WTC11 (cell line): ENCODE data around the gene TNNT1. TPM values are rescaled to one million over a fixed set of nuclear protein-coding genes. Genes with fewer than 3 reads are reported as not detected.

Experiments used
- ATAC-seq: fragments of 200-7000 bp; cut with Tn5 transposase; 2 replicates; pipeline ENCODE4 v1.10.0; 2021; ENCODE audit warnings: mild to moderate bottlenecking, moderate library complexity
- CTCF ChIA-PET: fragments of 300-600 bp; sonication (Branson Sonifier 250); formaldehyde crosslinking; loops from one replicate; lab custom pipeline; 2021; ENCODE audit warnings: antibody characterized with exemption; lab: Charles Lee
- POLR2A ChIA-PET: fragments of 350-600 bp; sonication (Branson Sonifier 250); formaldehyde crosslinking; loops from one replicate; lab custom pipeline; 2021; ENCODE audit warnings: antibody characterized with exemption; lab: Charles Lee
- DNase-seq: peaks from one replicate; pipeline ENCODE4 v3.0.0; 2021; ENCODE audit warnings: low spot score
- H3K27ac Mint-ChIP-seq: 2 replicates; pipeline ENCODE4 v1.8.0; 2021; ENCODE audit warnings: mixed read lengths
- H3K27me3 Mint-ChIP-seq: 2 replicates; pipeline ENCODE4 v1.8.0; 2021; ENCODE audit warnings: low read depth, mild to moderate bottlenecking, moderate library complexity, mixed read lengths
- H3K36me3 Mint-ChIP-seq: 2 replicates; pipeline ENCODE4 v1.8.0; 2021; ENCODE audit warnings: mixed read lengths
- H3K4me1 Mint-ChIP-seq: 2 replicates; pipeline ENCODE4 v1.8.0; 2022; ENCODE audit warnings: mixed read lengths
- H3K4me3 Mint-ChIP-seq: 2 replicates; pipeline ENCODE4 v1.8.0; 2021; ENCODE audit warnings: mild to moderate bottlenecking, moderate library complexity, mixed read lengths
- H3K9me3 Mint-ChIP-seq: 2 replicates; pipeline ENCODE4 v1.8.0; 2021; ENCODE audit warnings: mixed read lengths
- ATF3 ChIP-seq: sonication (generic); formaldehyde crosslinking; conservative IDR thresholded peaks from 2 replicates; pipeline ENCODE4 v1.8.1; 2022; ENCODE audit warnings: mild to moderate bottlenecking, missing genetic modification reagents
- ATF6 ChIP-seq: sonication (generic); formaldehyde crosslinking; IDR thresholded peaks from 2 replicates; pipeline ENCODE4 v1.8.1; 2023; ENCODE audit warnings: mild to moderate bottlenecking, missing genetic modification reagents
- FOXP4 ChIP-seq: sonication (generic); formaldehyde crosslinking; IDR thresholded peaks from 2 replicates; pipeline ENCODE4 v1.8.0; 2022; ENCODE audit warnings: mild to moderate bottlenecking, missing genetic modification reagents
- STAT6 ChIP-seq: sonication (generic); formaldehyde crosslinking; conservative IDR thresholded peaks from 2 replicates; pipeline ENCODE4 v1.8.1; 2023; ENCODE audit warnings: mild to moderate bottlenecking, low read depth, missing genetic modification reagents, moderate library complexity
- USF1 ChIP-seq: sonication (generic); formaldehyde crosslinking; IDR thresholded peaks from 2 replicates; pipeline ENCODE4 v1.8.0; 2022; ENCODE audit warnings: mild to moderate bottlenecking, missing genetic modification reagents
- USF2 ChIP-seq: sonication (generic); formaldehyde crosslinking; IDR thresholded peaks from 2 replicates; pipeline ENCODE4 v1.8.1; 2023; ENCODE audit warnings: mild to moderate bottlenecking, missing genetic modification reagents, moderate library complexity
- total RNA-seq: library from RNA; stranded (reverse); gene quantifications from 3 replicates; pipeline ENCODE4 v1.2.3, GENCODE V29; 2021

The TNNT1 gene
- total RNA-seq, 1 experiment from 2014 or later, result 50.6 TPM

GRCh38 chr19:55116859-55117662, 31.9 kb downstream of the TNNT1 start, which contains the start of gene PPP1R12C:
PPP1R12C (minus strand) TSS chr19:55117637; CDS start chr19:55117543, 94 bp downstream.
- no peak for DNase-seq

GRCh38 chr19:55116232-55116858, 32.7 kb downstream of the TNNT1 start:
- H3K27ac Mint-ChIP-seq, result peak overlapping the region; percentile 78
- no peaks in the 10 kb centered on the region for H3K9me3 Mint-ChIP-seq
- peak overlapping the region; percentile 98 for H3K4me3 Mint-ChIP-seq
- TF ChIP-seq USF2 (CRISPR knock-in tag) (peak; percentile 88), ATF6 (CRISPR knock-in tag) (no peak), STAT6 (CRISPR knock-in tag) (no peak), USF1 (CRISPR knock-in tag) (peak; percentile 87)
- no peaks in the 10 kb centered on the region for H3K36me3 Mint-ChIP-seq
- ATAC-seq (0 out of 2 replicates have a peak, but pooled peaks have one; percentile 1), DNase-seq (no peak)
- H3K27me3 Mint-ChIP-seq, result peaks cover 7% of the 10 kb centered on the region
- ChIA-PET CTCF (interaction anchor here (1.1 to 4.3 kb wide), 5 partner anchors 28 to 185 kb away, joined by 3 to 28 read pairs (median 7); partner anchors contain the start of gene PPP6R1), POLR2A (interaction anchor here (1.1 to 2.1 kb wide), 2 partner anchors 16 to 29 kb away, joined by 3 to 5 read pairs; no protein-coding TSS in a partner anchor)
- H3K4me1 Mint-ChIP-seq, result peaks cover 31% of the 10 kb centered on the region

More at GRCh38 chr19:55116859-55117662, 31.9 kb downstream of the TNNT1 start, which contains the start of gene PPP1R12C:
- CTCF ChIA-PET, result interaction anchor here (0.5 to 4.3 kb wide), 18 partner anchors 16 to 677 kb away, joined by 3 to 28 read pairs (median 7); partner anchors contain the start of genes DNAAF3, KMT5C and PPP6R1
- Mint-ChIP-seq H3K4me1 (peaks cover 31% of the 10 kb centered on the region), H3K36me3 (no peaks in the 10 kb centered on the region), H3K4me3 (peak within 1 kb of the TSS; percentile 98), H3K9me3 (no peaks in the 10 kb centered on the region), H3K27ac (peak within 1 kb of the TSS; percentile 97), H3K27me3 (peaks cover 14% of the 10 kb centered on the region)
- no peak for ATAC-seq
- POLR2A ChIA-PET, result interaction anchor here (1.1 to 1.9 kb wide), 4 partner anchors 11 to 23 kb away, joined by 3 to 7 read pairs (median 4); no protein-coding TSS in a partner anchor
- TF ChIP-seq ATF3 (CRISPR knock-in tag) (no peak), FOXP4 (CRISPR knock-in tag) (0 out of 2 replicates have a peak, but pooled peaks have one; percentile 33), USF1 (CRISPR knock-in tag) (no peak)
